DND-41 (cell line): ENCODE measurements around the gene PPP1R10.

ENCODE experiments used
- ATAC-seq: fragments of 200-7000 bp; cut with Tn5 transposase; 3 replicates; pipeline ENCODE4 v1.9.1; 2021; ENCODE audit warnings: low read depth; ENCODE audit not compliant: insufficient read depth
- DNase-seq: peaks from one replicate; pipeline ENCODE4 v3.0.0-alpha.2; 2020
- H2AFZ ChIP-seq: 2 replicates; pipeline ENCODE4 v1.6.0; 2012; ENCODE audit warnings: low read depth, low read length
- H3K27ac ChIP-seq: 2 replicates; pipeline ENCODE4 v1.5.1; 2012; ENCODE audit warnings: low read length, inconsistent platforms
- H3K27me3 ChIP-seq: fragments of 200-600 bp; sonication (generic); 2 replicates; pipeline ENCODE4 v1.6.0; 2012; ENCODE audit warnings: low read length, mild to moderate bottlenecking, inconsistent platforms; ENCODE audit not compliant: insufficient read depth, poor library complexity
- H3K36me3 ChIP-seq: 2 replicates; pipeline ENCODE4 v1.5.1; 2012; ENCODE audit warnings: low read length, inconsistent platforms; ENCODE audit not compliant: insufficient read depth
- H3K4me1 ChIP-seq: 2 replicates; pipeline ENCODE4 v1.5.1; 2012; ENCODE audit warnings: mild to moderate bottlenecking, low read length; ENCODE audit not compliant: insufficient read depth
- H3K4me2 ChIP-seq: 2 replicates; pipeline ENCODE4 v1.6.0; 2012; ENCODE audit warnings: mild to moderate bottlenecking, moderate library complexity, low read length, inconsistent platforms; ENCODE audit not compliant: insufficient read depth
- H3K4me3 ChIP-seq, 2 experiments: fragments of 200-600 bp in 1 of 2; shearing (Covaris generic) in 1 of 2; 2 replicates each; pipeline ENCODE4 v1.5.1; 2012 to 2016; ENCODE audit warnings: inconsistent platforms in 2 of 2, low read length in 2 of 2, mild to moderate bottlenecking in 2 of 2, low read depth in 1 of 2, moderate library complexity in 1 of 2
- H3K79me2 ChIP-seq: 2 replicates; pipeline ENCODE4 v1.6.0; 2012; ENCODE audit warnings: low read length, inconsistent platforms; ENCODE audit not compliant: insufficient read depth
- H3K9ac ChIP-seq: 2 replicates; pipeline ENCODE4 v1.6.0; 2012; ENCODE audit warnings: low read depth, mild to moderate bottlenecking, inconsistent platforms, low read length, moderate library complexity
- H3K9me3 ChIP-seq: 2 replicates; pipeline ENCODE4 v1.5.1; 2012; ENCODE audit warnings: low read length, moderate library complexity, mild to moderate bottlenecking, inconsistent platforms; ENCODE audit not compliant: insufficient read depth, severe bottlenecking
- H4K20me1 ChIP-seq: 2 replicates; pipeline ENCODE4 v1.6.0; 2012; ENCODE audit warnings: low read length; ENCODE audit not compliant: insufficient read depth
- EZH2 ChIP-seq: IDR thresholded peaks from 3 replicates; pipeline ENCODE4 v1.6.1; 2012; ENCODE audit warnings: borderline replicate concordance, low read depth, mild to moderate bottlenecking, moderate library complexity, low read length, inconsistent platforms; ENCODE audit not compliant: severe bottlenecking
- TF ChIP-seq, protein P1 (sequence below): IDR thresholded peaks from 2 replicates; pipeline ENCODE4 v1.5.1; 2012; ENCODE audit warnings: borderline replicate concordance, low read length, moderate library complexity, mild to moderate bottlenecking; ENCODE audit not compliant: poor library complexity, severe bottlenecking; ENCODE audit errors: extremely low read depth

The PPP1R10 gene

DNA sequence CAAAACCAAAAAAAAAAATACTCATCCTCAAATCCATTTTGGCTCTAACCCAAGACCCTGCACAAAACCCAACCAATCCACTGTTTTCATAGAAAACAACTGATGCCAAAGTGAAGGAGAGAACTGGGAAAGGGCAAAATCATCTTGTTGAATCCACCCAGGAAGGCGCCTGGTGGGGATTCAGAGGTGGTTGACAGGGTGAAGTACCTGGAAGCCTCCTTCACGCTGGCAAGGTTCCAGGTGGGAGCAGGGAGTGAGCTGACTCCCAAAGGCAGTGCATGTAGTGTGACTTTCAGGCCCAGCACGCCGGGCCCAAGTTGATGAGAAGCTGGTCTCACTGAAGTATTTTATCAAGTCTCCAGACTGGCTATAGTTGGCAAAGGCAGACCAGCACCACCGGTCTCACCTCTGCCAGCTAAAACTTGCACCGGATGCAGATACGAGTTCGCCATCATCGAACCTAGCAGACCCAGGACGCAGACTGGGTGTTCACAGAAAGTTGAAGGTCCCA is 16.5 kb downstream of the PPP1R10 start:
- Histone ChIP-seq H3K36me3 (peaks cover 56% of the 10 kb centered on the region), H3K79me2 (no peaks in the 10 kb centered on the region), H3K9me3 (no peaks in the 10 kb centered on the region), H2AFZ (no peak overlapping the region), H3K27ac (no peak overlapping the region), H3K4me3 (no peak overlapping the region), H3K9ac (no peak overlapping the region), H3K27me3 (no peaks in the 10 kb centered on the region), H4K20me1 (peaks cover 37% of the 10 kb centered on the region), H3K4me1 (no peaks in the 10 kb centered on the region), H3K4me2 (no peak overlapping the region)
- ATAC-seq (no peak), DNase-seq (no peak)
- no peak for TF ChIP-seq EZH2
- TF ChIP-seq, protein P1, sequence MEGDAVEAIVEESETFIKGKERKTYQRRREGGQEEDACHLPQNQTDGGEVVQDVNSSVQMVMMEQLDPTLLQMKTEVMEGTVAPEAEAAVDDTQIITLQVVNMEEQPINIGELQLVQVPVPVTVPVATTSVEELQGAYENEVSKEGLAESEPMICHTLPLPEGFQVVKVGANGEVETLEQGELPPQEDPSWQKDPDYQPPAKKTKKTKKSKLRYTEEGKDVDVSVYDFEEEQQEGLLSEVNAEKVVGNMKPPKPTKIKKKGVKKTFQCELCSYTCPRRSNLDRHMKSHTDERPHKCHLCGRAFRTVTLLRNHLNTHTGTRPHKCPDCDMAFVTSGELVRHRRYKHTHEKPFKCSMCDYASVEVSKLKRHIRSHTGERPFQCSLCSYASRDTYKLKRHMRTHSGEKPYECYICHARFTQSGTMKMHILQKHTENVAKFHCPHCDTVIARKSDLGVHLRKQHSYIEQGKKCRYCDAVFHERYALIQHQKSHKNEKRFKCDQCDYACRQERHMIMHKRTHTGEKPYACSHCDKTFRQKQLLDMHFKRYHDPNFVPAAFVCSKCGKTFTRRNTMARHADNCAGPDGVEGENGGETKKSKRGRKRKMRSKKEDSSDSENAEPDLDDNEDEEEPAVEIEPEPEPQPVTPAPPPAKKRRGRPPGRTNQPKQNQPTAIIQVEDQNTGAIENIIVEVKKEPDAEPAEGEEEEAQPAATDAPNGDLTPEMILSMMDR: no peak

DNA sequence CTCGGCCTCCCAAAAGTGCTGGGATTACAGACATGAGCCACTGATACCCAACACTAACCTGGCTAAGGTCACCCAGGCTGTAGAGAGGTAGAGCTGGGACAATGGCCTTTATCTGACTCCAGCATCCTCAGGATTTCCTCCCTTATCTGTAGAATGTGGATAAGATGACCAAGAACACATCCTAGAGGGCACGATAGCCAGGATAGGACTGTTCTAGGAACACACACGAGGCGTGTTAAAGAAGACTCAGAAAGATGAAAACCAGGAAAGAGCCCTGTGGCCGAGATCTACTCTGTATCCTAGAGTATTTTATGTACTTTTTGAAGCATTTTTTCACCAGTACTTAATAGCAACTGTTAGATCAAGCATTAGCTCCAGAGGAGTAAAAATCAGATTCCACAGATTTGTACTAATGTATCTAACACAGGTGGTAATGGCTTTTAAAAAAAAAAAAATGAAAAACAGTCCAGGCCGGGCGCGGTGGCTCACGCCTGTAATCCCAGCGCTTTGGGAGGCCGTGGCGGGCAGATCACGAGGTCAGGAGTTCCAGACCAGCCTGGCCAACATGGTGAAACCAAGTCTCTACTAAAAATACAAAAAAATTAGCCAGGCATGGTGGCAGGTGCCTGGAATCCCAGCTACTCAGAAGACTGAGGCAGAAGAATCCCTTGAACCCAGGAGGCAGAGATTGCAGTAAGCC is 17.3 kb downstream of the PPP1R10 start:
- Histone ChIP-seq H4K20me1 (peaks cover 37% of the 10 kb centered on the region), H3K4me2 (no peak overlapping the region), H3K27ac (no peak overlapping the region), H3K9me3 (no peaks in the 10 kb centered on the region), H3K27me3 (no peaks in the 10 kb centered on the region), H3K4me1 (no peaks in the 10 kb centered on the region), H3K36me3 (peaks cover 55% of the 10 kb centered on the region), H3K4me3 (no peak overlapping the region), H2AFZ (no peak overlapping the region), H3K9ac (no peak overlapping the region), H3K79me2 (no peaks in the 10 kb centered on the region)
- no peak for DNase-seq
- TF ChIP-seq, protein P1: no peak
- no peak for TF ChIP-seq EZH2
- no peak for ATAC-seq

DNA sequence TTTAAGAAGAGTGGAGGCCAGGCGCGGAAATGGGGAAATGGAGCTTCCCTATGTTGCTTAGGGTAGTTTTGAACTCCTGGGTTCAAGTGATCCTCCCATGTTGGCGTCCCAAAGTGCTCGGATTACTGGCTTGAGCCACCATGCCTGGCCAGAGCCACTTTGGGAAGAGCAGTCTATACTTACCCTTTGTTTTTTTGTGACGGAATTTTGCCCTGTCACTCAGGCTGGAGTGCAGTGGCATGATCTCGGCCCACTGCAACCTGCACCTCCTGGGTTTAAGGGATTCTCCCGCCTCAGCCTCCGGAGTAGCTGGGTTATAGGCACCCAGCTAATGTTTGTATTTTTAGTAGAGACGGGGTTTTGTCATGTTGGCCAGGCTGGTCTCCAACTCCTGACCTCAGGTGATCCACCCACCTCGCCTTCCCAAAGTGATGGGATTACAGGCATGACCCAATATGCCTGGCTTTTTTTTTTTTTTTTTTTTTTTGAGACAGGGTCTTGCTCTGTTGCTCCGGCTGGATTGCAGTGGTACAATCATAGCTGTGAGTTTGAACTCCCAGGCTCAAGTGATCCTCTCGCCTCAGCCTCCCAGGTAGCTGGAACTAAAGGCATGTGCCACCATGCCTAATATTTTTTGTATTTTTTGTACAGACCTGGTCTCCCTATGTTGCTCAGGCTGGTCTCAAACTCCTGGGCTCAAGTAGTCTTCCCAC is 18.0 kb downstream of the PPP1R10 start:
- Histone ChIP-seq H3K4me2 (no peak overlapping the region), H3K27ac (no peak overlapping the region), H3K4me3 (no peak overlapping the region), H4K20me1 (peaks cover 38% of the 10 kb centered on the region), H3K4me1 (no peaks in the 10 kb centered on the region), H2AFZ (no peak overlapping the region), H3K36me3 (peaks cover 55% of the 10 kb centered on the region), H3K79me2 (no peaks in the 10 kb centered on the region), H3K9me3 (no peaks in the 10 kb centered on the region), H3K9ac (no peak overlapping the region), H3K27me3 (no peaks in the 10 kb centered on the region)
- ATAC-seq (no peak), DNase-seq (no peak)
- TF ChIP-seq EZH2: no peak
- TF ChIP-seq, protein P1: no peak
